ENCODE measurements around the gene INHBB.

Gene INHBB

DNA sequence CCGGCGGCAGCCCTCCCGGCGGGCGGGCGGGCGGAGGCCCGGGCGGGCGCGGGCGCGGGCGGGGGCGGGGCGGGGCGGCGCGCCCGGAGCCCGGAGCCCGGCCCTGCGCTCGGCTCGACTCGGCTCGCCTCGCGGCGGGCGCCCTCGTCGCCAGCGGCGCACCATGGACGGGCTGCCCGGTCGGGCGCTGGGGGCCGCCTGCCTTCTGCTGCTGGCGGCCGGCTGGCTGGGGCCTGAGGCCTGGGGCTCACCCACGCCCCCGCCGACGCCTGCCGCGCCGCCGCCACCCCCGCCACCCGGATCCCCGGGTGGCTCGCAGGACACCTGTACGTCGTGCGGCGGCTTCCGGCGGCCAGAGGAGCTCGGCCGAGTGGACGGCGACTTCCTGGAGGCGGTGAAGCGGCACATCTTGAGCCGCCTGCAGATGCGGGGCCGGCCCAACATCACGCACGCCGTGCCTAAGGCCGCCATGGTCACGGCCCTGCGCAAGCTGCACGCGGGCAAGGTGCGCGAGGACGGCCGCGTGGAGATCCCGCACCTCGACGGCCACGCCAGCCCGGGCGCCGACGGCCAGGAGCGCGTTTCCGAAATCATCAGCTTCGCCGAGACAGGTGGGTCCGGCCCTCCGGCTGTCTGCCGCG lies at the start of gene INHBB:
Gene INHBB, plus strand, starts transcription at position 111 of the 641 bp plus-strand sequence. Its CDS starts 53 bp downstream, at position 164.
- Histone ChIP-seq H3K9me3 (ENCODE audit: control insufficient read depth, low read length) (no peaks in the 10 kb centered on the region), H3K36me3 (ENCODE audit: control insufficient read depth, insufficient read depth, low read length) (no peaks in the 10 kb centered on the region), H3K27me3 (ENCODE audit: control insufficient read depth, insufficient read depth, low read length) (peaks cover 81% of the 10 kb centered on the region), H3K4me3 (ENCODE audit: low read length) (no peak within 1 kb of the TSS), H3K4me1 (ENCODE audit: control insufficient read depth, insufficient read depth, low read length) (peaks cover 26% of the 10 kb centered on the region), H3K9ac (ENCODE audit: low read length) (no peak within 1 kb of the TSS)

DNA sequence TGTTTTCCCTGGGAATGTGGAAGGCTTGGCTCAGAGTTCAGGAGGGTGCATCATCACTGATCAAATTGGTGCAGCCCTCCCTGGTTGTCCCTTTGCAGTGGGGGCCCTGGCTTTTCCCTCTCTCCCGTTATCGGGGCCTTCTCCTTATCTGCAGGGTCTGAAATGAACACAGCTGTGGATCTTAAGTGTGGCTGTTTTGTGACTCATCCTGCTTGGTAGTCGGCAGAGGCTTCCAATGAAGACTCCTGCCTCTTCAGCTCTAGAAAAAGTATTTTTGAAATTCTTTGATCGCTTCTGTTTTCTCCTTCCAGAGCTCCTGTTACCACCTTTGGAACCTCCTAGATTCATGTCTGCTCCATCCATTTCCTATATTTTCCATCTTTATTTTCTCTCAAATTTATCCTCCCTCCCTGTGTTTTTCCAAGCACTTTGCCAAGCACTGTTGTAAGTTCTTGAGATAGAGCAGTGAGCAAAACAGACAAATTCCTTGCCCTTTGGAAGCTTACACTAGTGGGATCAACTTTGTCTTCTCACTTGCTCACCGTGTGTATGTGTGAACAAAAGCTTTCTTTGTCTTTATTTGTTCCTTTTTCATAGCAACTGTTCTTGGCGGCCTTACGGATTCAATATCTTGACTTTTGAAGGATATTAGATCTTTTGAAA lies 47.6 kb upstream of the INHBB start:
- no peak overlapping the region for H3K4me3 ChIP-seq (ENCODE audit: low read length)
- H3K27me3 ChIP-seq (ENCODE audit: control insufficient read depth, insufficient read depth, low read length), result no peaks in the 10 kb centered on the region
- H3K9me3 ChIP-seq (ENCODE audit: control insufficient read depth, low read length), result no peaks in the 10 kb centered on the region
- no peak overlapping the region for H3K9ac ChIP-seq (ENCODE audit: low read length)
- H3K4me1 ChIP-seq (ENCODE audit: control insufficient read depth, insufficient read depth, low read length), result no peaks in the 10 kb centered on the region
- H3K36me3 ChIP-seq (ENCODE audit: control insufficient read depth, insufficient read depth, low read length), result no peaks in the 10 kb centered on the region

DNA sequence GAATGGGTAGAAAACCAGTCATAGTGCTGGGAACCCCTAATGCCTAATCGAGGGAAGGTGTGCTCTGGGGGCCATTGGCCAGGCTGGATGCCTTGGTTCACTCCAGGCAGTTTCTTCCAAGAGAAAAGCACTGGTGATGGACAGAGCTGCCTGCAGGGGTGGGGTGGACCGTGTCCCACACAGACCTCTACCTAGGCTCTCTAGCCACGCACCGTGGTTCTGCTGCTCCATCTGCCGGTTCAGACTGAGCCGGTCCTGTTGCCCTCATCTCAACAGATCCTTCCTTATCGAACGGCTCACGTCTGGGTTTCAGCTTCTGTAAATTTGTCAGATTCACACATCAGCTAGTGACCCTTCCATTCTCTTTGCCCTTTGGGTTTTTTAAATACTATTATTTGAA lies 46.9 kb upstream of the INHBB start:
- Histone ChIP-seq H3K9ac (ENCODE audit: low read length) (no peak overlapping the region), H3K4me3 (ENCODE audit: low read length) (no peak overlapping the region), H3K27me3 (ENCODE audit: control insufficient read depth, insufficient read depth, low read length) (no peaks in the 10 kb centered on the region), H3K36me3 (ENCODE audit: control insufficient read depth, insufficient read depth, low read length) (no peaks in the 10 kb centered on the region), H3K4me1 (ENCODE audit: control insufficient read depth, insufficient read depth, low read length) (no peaks in the 10 kb centered on the region), H3K9me3 (ENCODE audit: control insufficient read depth, low read length) (no peaks in the 10 kb centered on the region)

DNA sequence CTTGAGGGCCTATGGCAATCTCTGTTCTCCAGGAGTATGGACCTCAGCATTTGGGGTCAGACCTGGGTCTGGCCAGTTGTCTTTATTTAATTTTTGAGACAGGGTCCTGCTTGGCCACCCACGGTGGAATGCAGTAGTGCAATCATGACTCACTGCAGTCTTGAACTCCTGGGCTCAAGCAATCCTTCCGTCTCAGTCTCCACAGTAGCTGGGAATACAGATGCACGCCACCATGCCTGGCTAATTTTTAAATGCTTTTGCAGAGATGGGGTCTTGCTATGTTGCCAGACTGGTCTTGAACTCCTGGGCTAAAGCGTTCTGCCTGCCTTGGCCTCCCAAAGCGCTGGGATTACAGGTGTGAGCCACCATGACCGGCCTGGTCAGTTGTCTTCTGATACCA lies 46.4 kb upstream of the INHBB start:
- no peak overlapping the region for H3K9ac ChIP-seq (ENCODE audit: low read length)
- H3K9me3 ChIP-seq (ENCODE audit: control insufficient read depth, low read length), result no peaks in the 10 kb centered on the region
- no peaks in the 10 kb centered on the region for H3K4me1 ChIP-seq (ENCODE audit: control insufficient read depth, insufficient read depth, low read length)
- no peak overlapping the region for H3K4me3 ChIP-seq (ENCODE audit: low read length)
- H3K36me3 ChIP-seq (ENCODE audit: control insufficient read depth, insufficient read depth, low read length), result no peaks in the 10 kb centered on the region
- H3K27me3 ChIP-seq (ENCODE audit: control insufficient read depth, insufficient read depth, low read length), result no peaks in the 10 kb centered on the region

DNA sequence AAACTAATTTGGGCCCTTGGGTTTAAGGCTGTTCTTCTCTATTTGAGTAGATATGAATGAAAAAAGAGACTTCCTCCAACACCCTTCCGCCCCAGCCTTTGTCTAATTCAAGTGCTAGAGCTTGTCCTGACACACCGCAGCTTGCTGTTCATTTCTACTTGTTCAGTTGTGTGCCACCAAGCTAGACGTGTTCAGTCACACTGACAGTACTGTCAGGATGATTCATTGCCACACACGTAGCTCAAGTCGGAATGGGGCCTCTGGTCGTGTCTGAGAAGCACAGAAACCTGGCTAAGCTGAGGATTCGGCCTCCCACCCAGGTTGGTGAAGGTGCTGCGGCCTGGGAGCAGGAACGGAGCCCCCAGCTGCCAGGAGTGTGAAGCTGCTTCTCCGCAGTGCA lies 45.6 kb upstream of the INHBB start:
- peaks cover 3% of the 10 kb centered on the region for H3K4me1 ChIP-seq (ENCODE audit: control insufficient read depth, insufficient read depth, low read length)
- no peak overlapping the region for H3K4me3 ChIP-seq (ENCODE audit: low read length)
- no peaks in the 10 kb centered on the region for H3K36me3 ChIP-seq (ENCODE audit: control insufficient read depth, insufficient read depth, low read length)
- H3K27me3 ChIP-seq (ENCODE audit: control insufficient read depth, insufficient read depth, low read length), result no peaks in the 10 kb centered on the region
- H3K9me3 ChIP-seq (ENCODE audit: control insufficient read depth, low read length), result no peaks in the 10 kb centered on the region
- no peak overlapping the region for H3K9ac ChIP-seq (ENCODE audit: low read length)

DNA sequence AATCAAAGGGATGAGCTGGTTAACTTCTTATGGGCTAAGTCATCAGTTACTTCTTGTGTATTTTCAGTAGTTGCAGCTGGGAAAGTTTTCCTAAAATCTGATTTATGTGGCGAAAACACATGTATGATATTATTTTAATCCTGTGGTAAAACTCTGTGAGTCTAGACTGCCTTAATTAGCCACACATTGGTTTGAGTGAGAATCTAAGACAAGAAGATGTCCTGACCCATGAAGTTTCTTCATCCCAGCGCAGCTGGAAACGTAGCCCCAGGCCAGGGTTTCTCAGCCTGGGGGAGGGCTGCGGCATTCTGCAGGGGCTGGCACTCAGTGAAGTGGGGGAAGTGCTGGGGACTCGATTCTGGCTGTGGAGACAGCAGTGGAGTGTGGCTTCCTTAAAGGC lies 44.7 kb upstream of the INHBB start:
- Histone ChIP-seq H3K27me3 (ENCODE audit: control insufficient read depth, insufficient read depth, low read length) (no peaks in the 10 kb centered on the region), H3K36me3 (ENCODE audit: control insufficient read depth, insufficient read depth, low read length) (no peaks in the 10 kb centered on the region), H3K9ac (ENCODE audit: low read length) (no peak overlapping the region), H3K4me1 (ENCODE audit: control insufficient read depth, insufficient read depth, low read length) (peaks cover 6% of the 10 kb centered on the region), H3K4me3 (ENCODE audit: low read length) (no peak overlapping the region), H3K9me3 (ENCODE audit: control insufficient read depth, low read length) (no peaks in the 10 kb centered on the region)

DNA sequence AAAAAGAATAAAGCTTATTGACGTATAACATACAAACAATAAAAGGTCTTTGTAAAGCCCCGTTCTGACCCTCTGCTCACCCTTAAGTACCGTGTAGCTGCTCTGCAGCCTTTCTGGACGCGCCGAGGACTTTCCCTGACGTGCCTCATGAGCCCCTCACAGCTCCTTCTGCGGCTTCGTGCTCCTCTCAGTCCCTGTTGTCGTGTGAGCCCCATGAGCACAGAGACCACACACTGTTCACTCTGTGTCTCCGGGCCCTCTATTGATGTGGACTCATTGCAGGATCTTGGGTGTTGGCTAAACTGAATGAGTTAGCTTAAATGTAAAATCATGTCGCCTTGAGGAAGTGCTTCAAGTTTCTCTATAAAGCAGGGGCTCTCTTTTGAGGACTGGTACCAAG lies 43.6 kb upstream of the INHBB start:
- no peak overlapping the region for H3K4me3 ChIP-seq (ENCODE audit: low read length)
- no peaks in the 10 kb centered on the region for H3K27me3 ChIP-seq (ENCODE audit: control insufficient read depth, insufficient read depth, low read length)
- no peaks in the 10 kb centered on the region for H3K36me3 ChIP-seq (ENCODE audit: control insufficient read depth, insufficient read depth, low read length)
- peaks cover 6% of the 10 kb centered on the region for H3K4me1 ChIP-seq (ENCODE audit: control insufficient read depth, insufficient read depth, low read length)
- H3K9me3 ChIP-seq (ENCODE audit: control insufficient read depth, low read length), result no peaks in the 10 kb centered on the region
- no peak overlapping the region for H3K9ac ChIP-seq (ENCODE audit: low read length)

DNA sequence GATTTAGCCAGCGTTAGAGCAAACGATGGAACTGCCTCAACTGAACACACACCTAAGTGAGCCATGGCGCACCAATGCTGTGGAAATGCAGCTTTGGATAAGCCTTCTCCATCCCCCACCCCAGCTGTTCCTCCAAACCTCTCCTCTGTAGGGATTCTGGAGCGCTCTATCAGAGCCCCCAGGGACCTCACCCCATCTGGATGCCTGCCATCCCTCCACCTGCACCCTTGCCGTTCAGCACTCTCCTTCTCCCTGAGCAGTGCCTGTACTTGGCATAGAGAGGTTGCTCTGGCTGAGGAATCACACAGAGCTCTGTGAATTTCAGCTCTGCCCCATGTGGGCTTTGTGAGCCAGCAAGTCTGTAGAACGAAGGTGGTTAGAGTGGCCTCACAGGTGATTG lies 42.8 kb upstream of the INHBB start:
- Histone ChIP-seq H3K4me1 (ENCODE audit: control insufficient read depth, insufficient read depth, low read length) (peaks cover 6% of the 10 kb centered on the region), H3K9ac (ENCODE audit: low read length) (no peak overlapping the region), H3K4me3 (ENCODE audit: low read length) (no peak overlapping the region), H3K36me3 (ENCODE audit: control insufficient read depth, insufficient read depth, low read length) (no peaks in the 10 kb centered on the region), H3K27me3 (ENCODE audit: control insufficient read depth, insufficient read depth, low read length) (no peaks in the 10 kb centered on the region), H3K9me3 (ENCODE audit: control insufficient read depth, low read length) (no peaks in the 10 kb centered on the region)

DNA sequence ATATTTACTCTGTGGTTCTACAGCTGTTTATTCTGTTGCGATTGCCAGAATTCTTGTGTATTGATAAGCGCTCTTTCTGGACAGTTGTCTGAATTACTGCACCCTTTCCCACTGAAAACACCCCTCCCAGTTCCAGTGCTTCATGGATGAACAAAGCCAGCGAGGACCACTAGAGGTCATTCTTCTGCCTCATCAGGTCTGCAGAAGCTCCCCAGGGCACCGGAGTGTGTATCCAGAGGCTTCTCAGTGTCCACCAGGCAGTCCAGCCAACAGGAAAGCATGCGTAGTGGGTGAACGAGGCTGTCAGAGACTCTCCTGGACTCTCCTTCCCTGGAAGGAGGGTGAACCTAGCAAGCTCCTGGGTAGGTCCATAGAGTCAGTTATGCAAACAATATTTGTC lies 40.6 kb upstream of the INHBB start:
- no peak overlapping the region for H3K4me3 ChIP-seq (ENCODE audit: low read length)

DNA sequence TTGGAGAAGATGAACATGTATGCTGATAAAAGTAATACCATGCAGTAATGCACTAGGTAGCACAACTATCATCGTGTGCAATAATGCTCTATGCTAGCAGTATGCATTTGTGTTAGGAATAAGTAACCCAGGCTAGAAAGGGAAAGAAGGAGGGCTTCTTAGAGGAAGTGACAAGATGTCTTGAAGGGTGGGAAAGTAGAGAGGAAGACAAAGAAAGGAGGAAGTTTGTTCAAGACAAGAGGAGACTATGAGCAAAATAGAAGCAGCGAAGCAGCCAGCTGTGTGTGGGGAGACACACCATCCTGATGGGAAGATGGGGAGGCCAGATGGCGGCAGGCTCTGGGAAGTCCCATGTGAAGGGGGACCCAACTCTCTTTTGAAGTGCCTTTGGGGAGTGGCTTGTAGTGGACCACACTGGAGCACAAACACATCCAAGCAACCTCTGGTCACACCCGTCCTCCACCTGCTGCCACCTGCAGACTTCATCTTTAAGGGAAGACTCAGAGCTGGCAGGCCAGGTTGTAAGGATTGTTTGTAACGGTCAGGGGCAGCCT lies 39.9 kb upstream of the INHBB start:
- Histone ChIP-seq H3K36me3 (ENCODE audit: control insufficient read depth, insufficient read depth, low read length) (no peaks in the 10 kb centered on the region), H3K27me3 (ENCODE audit: control insufficient read depth, insufficient read depth, low read length) (no peaks in the 10 kb centered on the region), H3K9ac (ENCODE audit: low read length) (no peak overlapping the region), H3K9me3 (ENCODE audit: control insufficient read depth, low read length) (no peaks in the 10 kb centered on the region), H3K4me3 (ENCODE audit: low read length) (no peak overlapping the region), H3K4me1 (ENCODE audit: control insufficient read depth, insufficient read depth, low read length) (peaks cover 6% of the 10 kb centered on the region)

More for the DNA sequence above, 40.6 kb upstream of the INHBB start:
- Histone ChIP-seq H3K9ac (ENCODE audit: low read length) (no peak overlapping the region), H3K9me3 (ENCODE audit: control insufficient read depth, low read length) (no peaks in the 10 kb centered on the region), H3K27me3 (ENCODE audit: control insufficient read depth, insufficient read depth, low read length) (no peaks in the 10 kb centered on the region), H3K36me3 (ENCODE audit: control insufficient read depth, insufficient read depth, low read length) (no peaks in the 10 kb centered on the region), H3K4me1 (ENCODE audit: control insufficient read depth, insufficient read depth, low read length) (peaks cover 6% of the 10 kb centered on the region)

DNA sequence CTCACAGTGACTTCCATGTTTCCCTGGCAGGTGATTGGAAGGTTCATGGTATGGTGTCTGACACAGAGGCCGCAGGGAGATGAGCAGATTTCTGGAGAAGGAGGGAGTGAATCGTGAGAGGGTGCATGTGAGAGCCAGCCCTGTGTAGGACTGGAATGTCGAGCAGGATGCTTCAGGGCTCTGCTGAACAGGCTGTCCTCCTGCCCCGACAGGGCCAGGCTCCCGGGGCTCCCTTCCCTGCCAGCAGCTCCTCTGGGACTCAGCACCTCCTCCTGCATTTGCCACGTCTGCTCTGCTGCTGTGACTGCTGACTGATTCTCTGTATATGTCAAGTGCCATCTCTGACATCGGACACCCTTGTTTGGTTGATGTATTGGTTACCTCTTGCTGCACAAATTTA lies 38.5 kb upstream of the INHBB start:
- Histone ChIP-seq H3K27me3 (ENCODE audit: control insufficient read depth, insufficient read depth, low read length) (no peaks in the 10 kb centered on the region), H3K4me3 (ENCODE audit: low read length) (no peak overlapping the region), H3K9ac (ENCODE audit: low read length) (no peak overlapping the region), H3K36me3 (ENCODE audit: control insufficient read depth, insufficient read depth, low read length) (no peaks in the 10 kb centered on the region), H3K9me3 (ENCODE audit: control insufficient read depth, low read length) (no peaks in the 10 kb centered on the region), H3K4me1 (ENCODE audit: control insufficient read depth, insufficient read depth, low read length) (peaks cover 8% of the 10 kb centered on the region)

DNA sequence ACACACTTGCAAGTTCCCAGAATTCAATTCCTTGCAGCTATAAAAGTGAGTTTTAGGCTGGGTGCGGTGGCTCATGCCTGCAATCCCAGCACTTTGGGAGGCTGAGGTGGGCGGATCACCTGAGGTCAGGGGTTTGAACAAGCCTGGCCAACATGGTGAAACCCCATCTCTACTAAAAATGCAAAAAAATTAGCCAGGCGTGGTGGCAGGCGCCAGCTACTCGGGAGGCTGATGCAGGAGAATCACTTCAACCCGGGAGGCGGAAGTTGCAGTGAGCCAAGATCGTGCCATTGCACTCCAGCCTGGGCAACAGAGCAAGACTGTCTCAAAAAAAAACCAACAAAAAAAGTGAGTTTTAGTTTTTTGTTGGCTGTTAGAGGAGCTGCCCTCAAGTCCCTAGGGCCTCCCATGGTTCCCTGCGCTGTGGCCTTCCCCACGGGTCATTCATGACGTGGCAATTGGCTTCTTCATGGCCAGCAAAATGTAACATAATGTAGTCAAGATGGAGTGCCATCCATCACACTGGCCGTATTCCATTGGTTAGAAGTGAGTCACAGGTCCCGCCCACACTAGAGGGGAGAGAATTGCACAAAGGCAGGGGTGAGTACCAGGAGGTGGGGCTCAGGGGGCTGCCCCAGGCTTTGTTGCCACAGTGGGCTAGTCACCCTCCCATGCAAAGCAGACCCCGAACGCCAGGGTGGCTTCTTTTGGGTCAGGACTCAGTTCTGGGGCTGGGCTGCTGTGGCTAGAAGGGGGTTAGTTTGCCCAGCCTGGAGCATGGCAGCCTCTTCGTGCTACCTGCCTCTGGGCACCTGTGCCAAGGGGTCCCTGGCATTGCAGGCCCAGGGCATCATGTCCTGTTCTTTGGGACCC lies 37.7 kb upstream of the INHBB start:
- H3K36me3 ChIP-seq (ENCODE audit: control insufficient read depth, insufficient read depth, low read length), result no peaks in the 10 kb centered on the region
- no peak overlapping the region for H3K9ac ChIP-seq (ENCODE audit: low read length)
- no peaks in the 10 kb centered on the region for H3K27me3 ChIP-seq (ENCODE audit: control insufficient read depth, insufficient read depth, low read length)
- H3K4me1 ChIP-seq (ENCODE audit: control insufficient read depth, insufficient read depth, low read length), result peaks cover 12% of the 10 kb centered on the region
- no peak overlapping the region for H3K4me3 ChIP-seq (ENCODE audit: low read length)
- H3K9me3 ChIP-seq (ENCODE audit: control insufficient read depth, low read length), result no peaks in the 10 kb centered on the region
